Measurements from ENCODE around the gene RASIP1.

The RASIP1 gene

GRCh38 chr19:48670699-48671445 is 69.5 kb downstream of the RASIP1 start:
- Mint-ChIP-seq H3K27ac (no peak overlapping the region), H3K4me1 (ENCODE audit: low read depth) (peaks cover 7% of the 10 kb centered on the region), H3K27me3 (ENCODE audit: low read depth) (peaks cover 1% of the 10 kb centered on the region), H3K9me3 (peaks cover 6% of the 10 kb centered on the region), H3K4me3 (no peak overlapping the region), H3K36me3 (ENCODE audit: low read depth) (peaks cover 2% of the 10 kb centered on the region)

Data from T-helper 1 cell treated with Interleukin-12 subunit alpha and Interleukin-12 subunit beta and Interleukin-4 antibody, amounts not matched to agents 30 μg/mL and 1 μg/mL, for 36 hours (primary cell).